GM12874 (cell line): ENCODE results near the gene ZNF618.

ENCODE experiments used
- CTCF ChIP-seq: IDR thresholded peaks from 2 replicates; pipeline ENCODE4 v1.5.1; 2011; ENCODE audit warnings: low read depth, mild to moderate bottlenecking, control low read depth, low read length, moderate library complexity; ENCODE audit not compliant: insufficient read depth

The ZNF618 gene

GRCh38 chr9:114092336-114092735 lies 216.2 kb downstream of the ZNF618 start:
- TF ChIP-seq CTCF = no peak

- no peak for TF ChIP-seq CTCF
Observed at GRCh38 chr9:114093031-114093471, 216.9 kb downstream of the ZNF618 start.

GRCh38 chr9:114093761-114094505 lies 217.8 kb downstream of the ZNF618 start:
- TF ChIP-seq CTCF = no peak

- no peak for TF ChIP-seq CTCF
Observed at GRCh38 chr9:114094971-114095370, 218.9 kb downstream of the ZNF618 start.

- no peak for TF ChIP-seq CTCF
Observed at GRCh38 chr9:114096041-114096511, 220.0 kb downstream of the ZNF618 start.

- TF ChIP-seq CTCF = no peak
Observed at GRCh38 chr9:114096866-114097612, 220.9 kb downstream of the ZNF618 start.

GRCh38 chr9:114097613-114098020 lies 221.5 kb downstream of the ZNF618 start:
- no peak for TF ChIP-seq CTCF
